ENCODE results near the gene CNGA2. TPM values are rescaled to one million over a fixed set of nuclear protein-coding genes. Genes with fewer than 3 reads are reported as not detected.

Gene CNGA2
- total and polyA plus RNA-seq, 12 donors: not detected

DNA sequence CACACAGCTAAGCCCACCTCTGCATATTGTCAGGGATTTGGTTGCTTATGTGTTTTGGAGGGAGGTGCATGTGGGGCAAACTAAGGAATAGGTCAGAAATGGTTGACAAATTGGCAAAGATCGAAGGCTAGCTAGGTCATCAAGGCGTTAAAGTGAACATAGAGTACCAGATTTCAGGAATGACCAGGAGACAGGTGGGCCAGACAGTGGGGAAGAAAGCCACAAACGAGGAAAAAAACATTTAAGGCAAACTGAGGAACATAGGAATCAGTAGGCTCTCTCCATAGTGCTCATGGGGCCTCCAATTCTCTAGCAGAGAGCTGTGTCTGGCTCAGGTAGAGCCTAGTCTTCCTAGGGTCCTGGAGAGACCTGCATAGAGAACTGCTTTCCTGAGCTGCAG is 57.4 kb downstream of the CNGA2 start:
- H3K36me3 ChIP-seq: no peaks in the 10 kb centered on the region
- no peak overlapping the region for H3K27ac ChIP-seq
- no peaks in the 10 kb centered on the region for H3K9me3 ChIP-seq
- no peak for DNase-seq
- H3K4me3 ChIP-seq: no peak overlapping the region
- TF ChIP-seq, protein P1, sequence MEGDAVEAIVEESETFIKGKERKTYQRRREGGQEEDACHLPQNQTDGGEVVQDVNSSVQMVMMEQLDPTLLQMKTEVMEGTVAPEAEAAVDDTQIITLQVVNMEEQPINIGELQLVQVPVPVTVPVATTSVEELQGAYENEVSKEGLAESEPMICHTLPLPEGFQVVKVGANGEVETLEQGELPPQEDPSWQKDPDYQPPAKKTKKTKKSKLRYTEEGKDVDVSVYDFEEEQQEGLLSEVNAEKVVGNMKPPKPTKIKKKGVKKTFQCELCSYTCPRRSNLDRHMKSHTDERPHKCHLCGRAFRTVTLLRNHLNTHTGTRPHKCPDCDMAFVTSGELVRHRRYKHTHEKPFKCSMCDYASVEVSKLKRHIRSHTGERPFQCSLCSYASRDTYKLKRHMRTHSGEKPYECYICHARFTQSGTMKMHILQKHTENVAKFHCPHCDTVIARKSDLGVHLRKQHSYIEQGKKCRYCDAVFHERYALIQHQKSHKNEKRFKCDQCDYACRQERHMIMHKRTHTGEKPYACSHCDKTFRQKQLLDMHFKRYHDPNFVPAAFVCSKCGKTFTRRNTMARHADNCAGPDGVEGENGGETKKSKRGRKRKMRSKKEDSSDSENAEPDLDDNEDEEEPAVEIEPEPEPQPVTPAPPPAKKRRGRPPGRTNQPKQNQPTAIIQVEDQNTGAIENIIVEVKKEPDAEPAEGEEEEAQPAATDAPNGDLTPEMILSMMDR (IDR thresholded peaks at IDR 0.05): no peak
- intact Hi-C loops (cut with DNase I): no loop called here
- 75 to 81% methylated on average over 3 of the region's 3 CpGs for WGBS, 2 donors
- H3K27me3 ChIP-seq: no peaks in the 10 kb centered on the region
- no peak for ATAC-seq
- H3K4me1 ChIP-seq: peaks cover 0 to 5% (median 0%) of the 10 kb centered on the region in 9 donors

DNA sequence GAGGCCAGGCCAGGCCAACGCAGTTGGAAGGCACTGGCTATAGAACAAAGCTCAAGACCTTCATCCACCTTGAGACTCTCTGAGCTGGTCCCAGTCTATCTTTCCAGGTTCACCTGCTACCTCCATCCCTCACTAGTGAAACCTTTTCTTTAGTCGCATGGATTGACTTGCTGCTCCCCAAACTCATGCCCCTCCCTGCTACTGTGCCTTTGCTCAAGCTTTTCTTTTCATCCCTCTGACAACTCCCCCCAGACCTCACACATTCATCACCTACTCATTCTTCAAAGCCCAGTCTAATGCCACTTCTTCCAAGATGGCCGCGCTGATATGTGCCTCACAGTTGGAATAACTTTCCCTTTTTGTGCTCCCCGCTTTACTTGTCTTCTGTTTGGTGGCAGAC is 58.0 kb downstream of the CNGA2 start:
- Histone ChIP-seq H3K4me1 (peaks cover 0 to 5% (median 0%) of the 10 kb centered on the region in 9 donors), H3K27ac (no peak overlapping the region), H3K36me3 (no peaks in the 10 kb centered on the region), H3K4me3 (no peak overlapping the region), H3K9me3 (no peaks in the 10 kb centered on the region), H3K27me3 (no peaks in the 10 kb centered on the region)
- TF ChIP-seq, protein P1 (IDR thresholded peaks at IDR 0.05): no peak
- intact Hi-C loops (cut with DNase I): no loop called here
- DNase-seq (no peak), ATAC-seq (no peak)
- 93 to 97% methylated on average over 5 of the region's 5 CpGs for WGBS, 2 donors

DNA sequence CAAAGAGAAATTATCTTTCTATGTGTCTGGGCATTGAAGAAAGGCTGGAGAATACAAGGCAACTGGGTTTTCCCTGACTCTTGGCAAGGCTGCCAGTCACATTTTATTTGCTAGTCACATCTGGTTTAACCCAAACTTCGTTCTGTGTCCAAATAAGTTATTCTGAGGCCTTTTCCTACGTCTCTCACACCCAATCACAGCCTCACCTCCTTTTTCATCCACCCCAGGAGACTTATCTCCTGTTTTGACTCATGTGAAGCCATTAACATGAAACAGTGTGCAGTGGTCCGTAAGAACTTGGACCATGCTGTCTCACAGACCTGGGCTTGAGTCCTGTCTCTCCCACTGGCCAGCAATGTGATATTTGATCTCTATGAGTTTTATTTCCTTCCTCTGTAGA is 59.3 kb downstream of the CNGA2 start:
- no peak for ATAC-seq
- no peaks in the 10 kb centered on the region for H3K9me3 ChIP-seq
- no peaks in the 10 kb centered on the region for H3K27me3 ChIP-seq
- TF ChIP-seq, protein P1 (IDR thresholded peaks at IDR 0.05): no peak
- 79 to 82% methylated on average over 3 of the region's 3 CpGs for WGBS, 2 donors
- H3K4me3 ChIP-seq: no peak overlapping the region
- DNase-seq: no peak
- H3K36me3 ChIP-seq: no peaks in the 10 kb centered on the region
- intact Hi-C loops (cut with DNase I): no loop called here
- no peak overlapping the region for H3K27ac ChIP-seq
- peaks cover 0 to 5% (median 0%) of the 10 kb centered on the region in 9 donors for H3K4me1 ChIP-seq

Other genes with a start within 250 kb of the CNGA2 start
- not detected for gene PASD1, start 171.1 kb upstream of the CNGA2 start, total RNA-seq
- gene PASD1, start 171.1 kb upstream of the CNGA2 start, polyA plus RNA-seq: not detected
- gene PRRG3, start 39.3 kb upstream of the CNGA2 start, total RNA-seq: 1 to 10 TPM; 1.4 to 4.4 (median 2.5) TPM
- 1 to 10 TPM in 1 of 2 donors, under 1 TPM in 1; 0.20 to 1.0 TPM for gene PRRG3, start 39.3 kb upstream of the CNGA2 start, polyA plus RNA-seq
- 1 to 10 TPM in 1 of 10 donors, under 1 TPM in 4, not detected in 5; 0.25 to 2.2 (median 0.58) TPM for gene FATE1, start 18.7 kb upstream of the CNGA2 start, total RNA-seq
- gene FATE1, start 18.7 kb upstream of the CNGA2 start, polyA plus RNA-seq: under 1 TPM; 0.35 to 0.59 TPM
- not detected for gene MAGEA4, start 178.1 kb downstream of the CNGA2 start, total RNA-seq
- not detected for gene MAGEA4, start 178.1 kb downstream of the CNGA2 start, polyA plus RNA-seq
- gene GABRE, start 239.9 kb downstream of the CNGA2 start, total RNA-seq: 10 to 100 TPM; 17.1 to 77.8 (median 36.2) TPM
- gene GABRE, start 239.9 kb downstream of the CNGA2 start, polyA plus RNA-seq: 10 to 100 TPM in 1 of 2 donors, 1 to 10 TPM in 1; 2.8 to 32.3 TPM

Data from heart right ventricle (tissue), 16 donors.